HTERT RPE-1 (cell line): ENCODE data around the gene TRIM8.

ENCODE experiments used
- in situ Hi-C: fragments of 300-500 bp; cut with MboI; formaldehyde crosslinking; loops from 4 replicates; pipeline ENCODE4 v1.14.3; 2020; ENCODE audit warnings: low sequenced_read_pairs

The TRIM8 gene

GRCh38 chr10:102631525-102632393 lies 12.5 kb upstream of the TRIM8 start:
- in situ Hi-C loops, result no loop called here

GRCh38 chr10:102632394-102633111 lies 11.7 kb upstream of the TRIM8 start:
- in situ Hi-C loops, result no loop called here

GRCh38 chr10:102633287-102633686 lies 11.0 kb upstream of the TRIM8 start:
- in situ Hi-C loops, result no loop called here

DNA sequence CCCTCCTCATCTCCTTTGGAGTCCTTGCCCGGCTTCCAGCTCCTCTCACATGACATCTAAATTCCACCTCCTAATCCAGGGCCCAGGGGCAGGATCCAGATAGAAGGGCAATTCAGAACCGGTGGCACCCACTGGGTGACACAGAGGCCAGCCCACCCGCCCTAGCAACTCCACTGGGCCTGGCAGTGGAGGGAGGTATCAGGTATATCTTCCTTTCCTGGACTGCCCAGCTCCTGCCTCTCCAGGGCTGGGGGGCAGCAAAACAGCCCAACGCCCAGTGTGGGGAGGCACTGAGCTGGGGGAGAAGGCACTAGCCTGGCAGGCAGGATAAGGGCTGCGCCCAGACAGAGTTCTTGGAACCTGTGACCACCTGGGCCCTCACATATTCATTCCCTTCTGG lies 10.4 kb upstream of the TRIM8 start:
- in situ Hi-C loops, result no loop called here

- in situ Hi-C loops, result no loop called here
Measured at GRCh38 chr10:102634686-102635085, 9.6 kb upstream of the TRIM8 start.

GRCh38 chr10:102635377-102635776 lies 8.9 kb upstream of the TRIM8 start:
- in situ Hi-C loops, result no loop called here

GRCh38 chr10:102639537-102639936 lies 4.7 kb upstream of the TRIM8 start:
- in situ Hi-C loops, result no loop called here

DNA sequence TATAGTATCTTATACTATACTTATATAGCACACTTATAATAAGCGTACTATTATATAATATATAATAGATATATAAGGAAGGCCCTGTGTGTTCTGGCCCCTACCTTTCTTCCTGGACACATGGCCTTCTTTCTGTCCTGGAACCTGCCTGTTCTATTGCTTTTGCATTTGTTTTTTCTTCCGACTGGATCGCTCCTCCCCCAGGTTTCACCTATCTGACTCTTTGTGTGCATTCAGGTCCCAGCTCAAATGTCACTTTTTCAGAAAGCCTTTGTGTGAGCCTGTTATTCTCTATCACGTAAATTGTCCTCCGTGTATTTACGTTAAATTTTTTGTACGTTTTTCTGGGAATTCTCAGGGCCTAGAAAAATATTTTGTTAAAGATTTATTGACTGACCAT lies 2.9 kb upstream of the TRIM8 start:
- in situ Hi-C loops, result no loop called here

GRCh38 chr10:102641880-102642735 lies 2.2 kb upstream of the TRIM8 start:
- in situ Hi-C loops, result no loop called here

DNA sequence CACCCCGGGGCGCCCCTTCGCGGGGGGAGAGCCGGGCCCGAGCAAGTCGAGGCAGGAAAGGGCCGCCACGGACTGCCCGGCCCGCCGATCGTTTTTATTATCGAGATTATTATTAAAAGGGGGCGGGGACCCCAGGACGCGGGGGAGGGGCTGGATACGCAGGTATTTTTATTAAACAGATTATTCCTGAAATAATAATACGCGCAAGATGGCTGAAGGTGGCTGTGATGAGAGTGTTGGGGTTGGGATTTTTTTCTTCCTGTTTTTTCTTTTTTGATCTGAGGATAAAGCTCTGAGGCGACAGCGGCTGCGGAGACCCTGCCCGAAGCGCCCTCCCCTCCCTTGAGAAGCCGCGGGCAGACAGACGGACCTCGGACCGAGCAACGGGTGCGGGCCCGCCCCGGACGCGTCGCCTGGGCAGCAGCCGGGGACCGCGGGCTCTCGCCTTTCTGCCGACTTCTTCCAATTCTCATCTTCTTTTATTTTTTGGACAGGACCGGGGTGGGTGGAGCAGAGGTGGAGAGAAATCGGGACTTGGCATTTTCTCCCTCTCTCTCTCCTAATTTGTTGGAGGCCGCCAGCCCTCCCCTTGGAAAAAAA lies 1.4 kb upstream of the TRIM8 start:
- in situ Hi-C loops, result no loop called here

GRCh38 chr10:102643336-102644065 lies 778 bp upstream of the TRIM8 start:
- in situ Hi-C loops, result no loop called here

DNA sequence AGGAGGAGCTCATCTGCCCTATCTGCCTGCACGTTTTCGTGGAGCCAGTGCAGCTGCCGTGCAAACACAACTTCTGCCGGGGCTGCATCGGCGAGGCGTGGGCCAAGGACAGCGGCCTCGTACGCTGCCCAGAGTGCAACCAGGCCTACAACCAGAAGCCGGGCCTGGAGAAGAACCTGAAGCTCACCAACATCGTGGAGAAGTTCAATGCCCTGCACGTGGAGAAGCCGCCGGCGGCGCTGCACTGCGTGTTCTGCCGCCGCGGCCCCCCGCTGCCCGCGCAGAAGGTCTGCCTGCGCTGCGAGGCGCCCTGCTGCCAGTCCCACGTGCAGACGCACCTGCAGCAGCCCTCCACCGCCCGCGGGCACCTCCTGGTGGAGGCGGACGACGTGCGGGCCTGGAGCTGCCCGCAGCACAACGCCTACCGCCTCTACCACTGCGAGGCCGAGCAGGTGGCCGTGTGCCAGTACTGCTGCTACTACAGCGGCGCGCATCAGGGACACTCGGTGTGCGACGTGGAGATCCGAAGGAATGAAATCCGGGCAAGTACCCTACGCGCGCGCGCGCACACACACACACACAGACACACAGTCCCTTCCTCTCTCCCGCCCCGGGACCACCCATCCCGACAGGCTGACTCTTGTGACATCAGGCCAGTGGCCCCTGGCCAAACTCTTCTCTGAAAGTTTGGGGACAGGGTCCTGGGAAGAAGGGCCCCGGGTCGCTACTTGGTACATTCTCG lies 538 bp downstream of the TRIM8 start:
- in situ Hi-C loops, result no loop called here

DNA sequence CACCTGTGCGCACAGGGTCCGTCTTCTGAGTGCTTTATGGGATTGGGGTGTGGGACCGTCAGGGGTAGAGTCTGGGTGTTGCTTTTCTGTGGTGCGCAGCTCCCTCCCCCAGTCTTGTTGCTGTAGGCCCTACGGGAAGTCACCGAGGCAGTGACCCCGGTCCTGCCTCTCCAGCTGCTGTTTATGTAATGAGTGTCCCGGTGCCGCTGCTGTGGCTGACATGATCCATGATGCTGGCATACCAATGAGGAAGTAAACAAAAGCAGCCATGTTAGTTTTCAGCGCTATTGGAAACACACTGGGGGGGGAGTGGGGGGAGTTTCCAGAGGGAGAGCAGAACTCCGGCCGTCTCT lies 1.1 kb downstream of the TRIM8 start:
- in situ Hi-C loops, result no loop called here

DNA sequence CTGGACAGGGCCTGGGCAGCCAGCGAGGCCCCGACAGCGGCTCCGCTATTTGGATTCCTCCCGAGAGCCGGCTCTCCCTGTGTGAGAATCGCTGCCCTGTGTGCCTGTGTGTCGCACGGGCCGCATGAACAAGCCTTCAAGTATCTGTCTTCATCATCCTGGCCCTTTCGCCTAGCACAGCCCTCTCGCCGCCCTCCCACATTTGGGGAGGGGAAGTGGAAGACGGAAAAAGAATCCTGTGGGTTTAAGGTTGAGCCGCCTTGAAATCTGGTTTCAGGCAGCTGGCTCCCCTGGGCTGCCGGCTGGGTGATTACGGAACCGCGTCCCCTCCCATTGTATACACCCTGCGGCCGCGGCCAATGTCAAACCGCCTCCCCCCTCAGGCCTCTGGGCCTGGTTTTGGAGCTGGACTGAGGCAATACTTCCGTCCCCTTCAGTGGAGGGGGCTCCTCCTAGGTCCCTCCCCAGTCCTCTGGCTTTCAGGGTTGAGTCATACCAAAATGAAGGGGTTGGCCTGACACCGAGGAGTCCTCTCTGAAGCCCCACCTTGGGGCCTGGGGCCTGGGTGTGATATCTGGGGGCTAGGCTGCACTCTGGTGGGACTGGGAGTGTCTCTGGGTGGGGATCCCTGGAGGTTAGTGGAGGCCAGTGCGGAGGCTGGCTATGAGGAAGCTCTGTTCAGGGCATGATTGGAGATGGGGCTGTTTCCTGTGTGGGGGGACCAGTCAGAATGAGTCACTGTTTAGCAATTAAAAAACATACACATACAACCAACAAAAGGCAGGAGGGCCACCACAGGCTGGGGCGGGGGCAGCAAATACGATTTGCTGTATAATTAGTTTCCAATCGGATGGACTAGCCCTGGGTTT lies 1.7 kb downstream of the TRIM8 start:
- in situ Hi-C loops, result no loop called here

DNA sequence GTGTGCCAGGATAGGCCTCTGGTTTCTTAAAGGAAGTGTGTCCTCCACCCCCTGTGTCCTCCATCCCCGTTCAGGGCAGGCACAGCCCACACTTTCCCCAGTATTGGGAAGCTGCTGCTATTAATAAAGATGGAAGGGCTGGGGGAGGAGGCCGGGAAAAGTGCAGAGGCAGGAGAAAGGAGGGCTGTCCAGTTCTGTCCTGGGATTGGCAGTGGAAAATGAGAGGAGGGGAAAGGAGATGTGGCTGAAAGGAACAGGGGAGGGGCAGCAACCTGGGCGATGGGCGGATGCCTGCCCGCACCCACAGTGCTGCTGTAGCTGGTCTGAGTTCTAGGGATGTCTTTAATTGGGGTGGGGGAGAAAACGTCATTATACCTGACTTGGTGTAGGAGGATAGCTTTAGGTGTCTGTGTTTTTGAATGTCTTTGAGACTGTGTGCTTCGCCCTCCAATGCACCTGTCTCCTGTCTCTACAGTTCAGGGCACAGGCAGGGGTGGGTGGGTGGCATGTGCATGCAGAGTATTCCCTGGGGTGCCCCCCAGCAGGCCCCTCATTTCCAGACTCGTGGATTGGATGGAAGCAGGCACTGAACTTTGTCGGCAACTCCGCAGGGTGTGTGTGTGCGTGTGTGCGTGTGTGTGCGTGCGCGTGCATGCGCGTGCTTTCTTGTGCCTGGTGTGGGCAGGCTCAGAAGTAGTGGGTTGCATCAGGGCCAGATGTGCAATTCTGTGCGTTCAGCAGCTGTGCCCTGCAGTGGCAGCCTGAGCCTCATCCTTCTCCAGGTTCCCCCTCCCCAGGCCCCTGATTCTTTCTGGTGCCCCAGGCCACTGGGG lies 2.5 kb downstream of the TRIM8 start:
- in situ Hi-C loops, result no loop called here

GRCh38 chr10:102647443-102648268 lies 3.4 kb downstream of the TRIM8 start:
- in situ Hi-C loops, result no loop called here

DNA sequence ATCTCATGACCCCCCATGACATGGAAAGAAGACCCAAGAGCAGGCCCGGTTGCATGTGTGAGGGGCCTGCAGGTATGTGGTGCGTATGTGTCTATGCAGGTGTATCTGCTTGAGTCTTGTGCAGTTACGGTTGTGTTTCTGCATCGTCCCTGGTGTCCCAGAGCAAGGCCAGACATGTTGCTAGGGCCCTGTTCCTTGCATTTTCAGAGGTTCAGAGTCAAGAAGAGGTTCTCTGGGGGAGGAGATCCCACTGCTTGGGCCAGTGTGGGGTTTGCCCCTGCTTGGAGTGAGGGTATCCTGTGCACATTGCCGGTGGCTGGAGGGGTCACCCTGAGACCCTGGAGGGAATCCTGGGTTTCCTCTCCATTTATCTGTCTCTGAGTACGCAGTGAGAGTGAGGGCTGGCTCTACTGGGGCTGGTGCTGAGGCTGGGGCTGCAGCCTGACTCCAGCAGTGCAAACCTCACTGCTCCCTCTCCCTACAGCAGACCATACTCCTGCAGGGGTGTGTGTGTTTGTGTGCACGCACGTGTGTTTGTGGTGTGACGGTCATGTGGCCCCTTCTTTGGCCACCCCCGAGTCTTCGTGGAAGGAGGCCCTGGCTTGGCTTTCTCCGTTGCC lies 4.1 kb downstream of the TRIM8 start:
- in situ Hi-C loops, result no loop called here
